Transverse colon (tissue), 4 donors: Measurements from ENCODE around the gene TLE3.

Experiments used
- EP300 ChIP-seq: sonication (generic); formaldehyde crosslinking; IDR thresholded peaks from one replicate; pipeline ENCODE4 v1.6.1; 2017; ENCODE audit warnings: antibody characterized with exemption, low read depth
- POLR2A ChIP-seq: fragments of 450-650 bp; IDR thresholded peaks from one replicate; pipeline ENCODE4 v1.6.1; 2016; ENCODE audit warnings: antibody characterized with exemption, mild to moderate bottlenecking, moderate library complexity
- POLR2AphosphoS5 ChIP-seq, 3 donors: sonication (generic); formaldehyde crosslinking; IDR thresholded peaks; one replicate each; pipeline ENCODE4 v1.6.1; 2016; ENCODE audit warnings: antibody characterized with exemption in 3 of 3
- TF ChIP-seq, protein P1 (sequence below), 5 experiments: fragments of 200-600 bp in 3 of 5; fragments of 450-650 bp in 2 of 5; sonication (generic) in 3 of 5; IDR thresholded peaks; 1 replicate in 2 of 5; 2 replicates in 3 of 5; pipeline ENCODE4 v1.5.1; 2016 to 2017; ENCODE audit warnings: antibody characterized with exemption in 5 of 5, inconsistent platforms in 3 of 5, mild to moderate bottlenecking in 2 of 5, moderate library complexity in 1 of 5

DNA sequence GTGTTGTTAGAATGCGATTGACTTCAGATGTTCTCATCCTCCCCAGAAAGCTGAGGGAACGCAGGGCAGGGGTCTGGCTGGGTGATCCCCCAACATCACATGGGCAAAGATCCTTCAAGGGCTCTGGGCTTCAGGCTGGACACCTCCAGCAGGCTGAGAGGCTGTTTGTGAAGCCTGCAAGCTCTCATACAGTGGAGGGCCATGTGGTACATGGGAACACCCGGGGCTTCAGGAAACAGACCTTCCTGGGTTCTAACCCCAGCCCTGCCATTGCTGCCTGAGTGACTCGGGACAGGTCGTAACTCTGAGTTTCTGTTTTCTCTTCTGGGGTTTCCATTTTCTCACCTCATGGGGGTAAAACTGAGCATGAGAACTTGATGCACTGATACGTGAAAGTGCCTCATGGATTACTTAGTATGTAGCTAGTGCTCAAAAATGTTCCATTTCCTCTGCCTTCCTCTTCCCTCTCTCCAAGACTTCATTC is 81.2 kb downstream of the TLE3 start:
- TF ChIP-seq POLR2A (no peak), EP300 (no peak), POLR2AphosphoS5 (IDR thresholded peaks at IDR 0.05) (no peak)
- TF ChIP-seq, protein P1, sequence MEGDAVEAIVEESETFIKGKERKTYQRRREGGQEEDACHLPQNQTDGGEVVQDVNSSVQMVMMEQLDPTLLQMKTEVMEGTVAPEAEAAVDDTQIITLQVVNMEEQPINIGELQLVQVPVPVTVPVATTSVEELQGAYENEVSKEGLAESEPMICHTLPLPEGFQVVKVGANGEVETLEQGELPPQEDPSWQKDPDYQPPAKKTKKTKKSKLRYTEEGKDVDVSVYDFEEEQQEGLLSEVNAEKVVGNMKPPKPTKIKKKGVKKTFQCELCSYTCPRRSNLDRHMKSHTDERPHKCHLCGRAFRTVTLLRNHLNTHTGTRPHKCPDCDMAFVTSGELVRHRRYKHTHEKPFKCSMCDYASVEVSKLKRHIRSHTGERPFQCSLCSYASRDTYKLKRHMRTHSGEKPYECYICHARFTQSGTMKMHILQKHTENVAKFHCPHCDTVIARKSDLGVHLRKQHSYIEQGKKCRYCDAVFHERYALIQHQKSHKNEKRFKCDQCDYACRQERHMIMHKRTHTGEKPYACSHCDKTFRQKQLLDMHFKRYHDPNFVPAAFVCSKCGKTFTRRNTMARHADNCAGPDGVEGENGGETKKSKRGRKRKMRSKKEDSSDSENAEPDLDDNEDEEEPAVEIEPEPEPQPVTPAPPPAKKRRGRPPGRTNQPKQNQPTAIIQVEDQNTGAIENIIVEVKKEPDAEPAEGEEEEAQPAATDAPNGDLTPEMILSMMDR (IDR thresholded peaks at IDR 0.05): no peak
